HepG2 (cell line): Measurements from ENCODE around the gene RNF126. TPM values are rescaled to one million over a fixed set of nuclear protein-coding genes. Genes with fewer than 3 reads are reported as not detected.
A peak's percentile ranks its signal among the peaks of the same experiment; 100 is the strongest.

Source experiments
- ATAC-seq: fragments of 200-7000 bp; cut with Tn5 transposase; 3 replicates; pipeline ENCODE4 v1.9.1; 2020; ENCODE audit warnings: mild to moderate bottlenecking, moderate library complexity
- BruUV-seq: library from RNA; stranded (reverse); fragments of 400-500 nt; replicated peaks from 2 replicates; lab custom pipeline; 2021; lab: Mats Ljungman, UMichigan
- CTCF ChIA-PET: fragments of 300-600 bp; formaldehyde crosslinking; extraction: SDS; loops from one replicate; lab custom pipeline; 2021; ENCODE audit warnings: low total read pairs, inconsistent platforms, low intra/inter-chr PET ratio; lab: Yijun Ruan, JAX
- POLR2A ChIA-PET: fragments of 350-600 bp; sonication (Branson Sonifier 250); formaldehyde crosslinking; loops from one replicate; lab custom pipeline; 2020; ENCODE audit warnings: antibody characterized with exemption, inconsistent platforms; lab: Yijun Ruan, JAX
- DNase-seq: peaks from one replicate; pipeline ENCODE4 v3.0.0-alpha.2; 2015; ENCODE audit warnings: low spot score
- FAIRE-seq: peaks from 3 replicates; lab custom pipeline; 2011; peaks lifted over from hg19 to GRCh38; lab: Jason Lieb, UNC
- H2AFZ ChIP-seq: one replicate; pipeline ENCODE4 v1.6.1; 2011; ENCODE audit warnings: low read length, inconsistent platforms
- H3K27ac ChIP-seq: fragments of 300-600 bp; 3 replicates; pipeline ENCODE4 v1.8.0; 2011; ENCODE audit warnings: mixed run types, mild to moderate bottlenecking, mixed read lengths, low read length, inconsistent platforms; ENCODE audit not compliant: insufficient read depth; ENCODE audit errors: extremely low read length
- H3K27me3 ChIP-seq, 2 experiments: fragments of 200-600 bp in 1 of 2; 2 replicates in 1 of 2; 3 replicates in 1 of 2; pipeline versions ENCODE4 v1.6.0 to v1.8.0; 2011; ENCODE audit warnings: low read length in 2 of 2, mild to moderate bottlenecking in 2 of 2, moderate library complexity in 2 of 2, inconsistent platforms in 1 of 2; ENCODE audit not compliant: insufficient read depth in 2 of 2, control insufficient read depth in 1 of 2
- H3K36me3 ChIP-seq, 2 experiments: fragments of 200-600 bp in 1 of 2; replicated peaks in 1 of 2; 2 replicates in 1 of 2; 3 replicates in 1 of 2; pipeline versions ENCODE4 v1.5.1 to v1.8.0; 2011; ENCODE audit warnings: low read length in 2 of 2, inconsistent platforms in 1 of 2; ENCODE audit not compliant: insufficient read depth in 2 of 2, control insufficient read depth in 1 of 2
- H3K4me1 ChIP-seq: 2 replicates; pipeline ENCODE4 v1.5.1; 2012; ENCODE audit warnings: low read length, inconsistent platforms; ENCODE audit not compliant: insufficient read depth
- H3K4me2 ChIP-seq: 2 replicates; pipeline ENCODE4 v1.6.0; 2011; ENCODE audit warnings: low read depth, low read length, inconsistent platforms
- H3K4me3 ChIP-seq, 3 experiments: fragments of 200-600 bp in 1 of 3; sonication (generic), shearing (Covaris generic) in 1 of 3; replicated peaks in 1 of 3; 2 replicates each; pipeline ENCODE4 v1.5.1; 2011 to 2016; ENCODE audit warnings: low read length in 3 of 3, inconsistent platforms in 2 of 3, low read depth in 2 of 3, mild to moderate bottlenecking in 2 of 3, control low read depth in 1 of 3, mixed read lengths in 1 of 3; ENCODE audit not compliant: insufficient read depth in 1 of 3
- H3K79me2 ChIP-seq: one replicate; pipeline ENCODE4 v1.6.1; 2011; ENCODE audit warnings: low read length, inconsistent platforms; ENCODE audit not compliant: insufficient read depth
- H3K9ac ChIP-seq: 2 replicates; pipeline ENCODE4 v1.6.0; 2011; ENCODE audit warnings: mild to moderate bottlenecking, low read depth, low read length, inconsistent platforms; ENCODE audit not compliant: insufficient read depth
- H3K9me3 ChIP-seq: 2 replicates; pipeline ENCODE4 v1.5.1; 2012; ENCODE audit warnings: mild to moderate bottlenecking, low read length
- H4K20me1 ChIP-seq: 2 replicates; pipeline ENCODE4 v1.6.0; 2011; ENCODE audit warnings: inconsistent platforms, mild to moderate bottlenecking, low read length, moderate library complexity; ENCODE audit not compliant: insufficient read depth
- CBFB ChIP-seq: sonication (generic); formaldehyde crosslinking; IDR thresholded peaks from 2 replicates; pipeline ENCODE4 v1.4.0; 2020; ENCODE audit warnings: missing genetic modification reagents
- CENPT ChIP-seq: sonication (generic); formaldehyde crosslinking; IDR thresholded peaks from 2 replicates; pipeline ENCODE4 v1.8.0; 2022; ENCODE audit warnings: low read depth, mild to moderate bottlenecking, moderate library complexity, missing genetic modification reagents
- DNMT3B ChIP-seq: conservative IDR thresholded peaks from 2 replicates; pipeline ENCODE4 v1.6.1; 2016; ENCODE audit warnings: missing biosample characterization, control low read depth
- FIP1L1 ChIP-seq: fragments of 200-400 bp; formaldehyde crosslinking; IDR thresholded peaks from 2 replicates; pipeline ENCODE4 v1.6.1; 2018; ENCODE audit warnings: low read depth, mild to moderate bottlenecking, low read length, moderate library complexity, borderline replicate concordance; ENCODE audit not compliant: insufficient read depth
- FOXJ3 ChIP-seq: sonication (generic); formaldehyde crosslinking; IDR thresholded peaks from 2 replicates; pipeline ENCODE4 v1.4.0; 2020; ENCODE audit warnings: missing genetic modification reagents, mild to moderate bottlenecking, borderline replicate concordance
- JUN ChIP-seq: sonication (generic); formaldehyde crosslinking; IDR thresholded peaks from 2 replicates; pipeline ENCODE4 v1.4.0; 2020; ENCODE audit warnings: mild to moderate bottlenecking, missing genetic modification reagents
- MATR3 ChIP-seq: sonication (generic); formaldehyde crosslinking; IDR thresholded peaks from 2 replicates; pipeline ENCODE4 v1.4.0; 2020; ENCODE audit warnings: missing genetic modification reagents
- NCOA1 ChIP-seq: sonication (generic); formaldehyde crosslinking; IDR thresholded peaks from 2 replicates; pipeline ENCODE4 v1.9.0; 2021; ENCODE audit warnings: missing genetic modification reagents
- SOX5 ChIP-seq: IDR thresholded peaks from 2 replicates; pipeline ENCODE4 v1.6.1; 2016; ENCODE audit warnings: borderline replicate concordance
- YEATS2 ChIP-seq: sonication (generic); formaldehyde crosslinking; IDR thresholded peaks from 2 replicates; pipeline ENCODE4 v1.4.0; 2020; ENCODE audit warnings: missing genetic modification reagents, borderline replicate concordance
- ZC3H13 ChIP-seq: sonication (generic); formaldehyde crosslinking; IDR thresholded peaks from 2 replicates; pipeline ENCODE4 v1.8.1; 2023; ENCODE audit warnings: mild to moderate bottlenecking, missing genetic modification reagents, moderate library complexity
- ZMYM4 ChIP-seq: sonication (generic); formaldehyde crosslinking; IDR thresholded peaks from 2 replicates; pipeline ENCODE4 v1.8.1; 2023; ENCODE audit warnings: mild to moderate bottlenecking, missing genetic modification reagents
- ZNF44 ChIP-seq: sonication (generic); formaldehyde crosslinking; IDR thresholded peaks from 2 replicates; pipeline ENCODE4 v1.5.1; 2020; ENCODE audit warnings: mild to moderate bottlenecking, missing genetic modification reagents
- ZSCAN29 ChIP-seq: sonication (generic); formaldehyde crosslinking; conservative IDR thresholded peaks from 2 replicates; pipeline ENCODE4 v1.4.0; 2020; ENCODE audit warnings: mild to moderate bottlenecking, missing genetic modification reagents
- WGBS: methylation state at CpG from one replicate; pipeline ENCODE4 v1.1.6; 2017; ENCODE audit warnings: low lambda C conversion rate; 5-methylcytosine and 5-hydroxymethylcytosine counted together
- in situ Hi-C: cut with HindIII; loops from 2 replicates; pipeline ENCODE4 v1.10.0; 2017; ENCODE audit warnings: low pct_unique_long_range_greater_than_20kb; ENCODE audit not compliant: extremely low pct_ligation_motif_present
- intact Hi-C: fragments of 100-400 bp; cut with micrococcal nuclease; formaldehyde crosslinking; loops from one replicate; pipeline ENCODE4 v1.10.0; 2022; ENCODE audit not compliant: unreplicated experiment
- polyA plus RNA-seq, 8 experiments: library from polyadenylated mRNA; depleted of rRNA in 3 of 8; stranded (reverse) in 7 of 8; unstranded in 1 of 8; fragments of >200 nt; fragmentation: Illumina TruSeq in 4 of 8; extraction: Trizol in 4 of 8; gene quantifications; 2 replicates each; pipeline versions ENCODE4 v1.2.1 to v1.2.3, GENCODE V29; 2011 to 2016; ENCODE audit warnings: low read depth in 4 of 8, missing spikeins in 1 of 8, mixed read lengths in 1 of 8; ENCODE audit not compliant: insufficient read depth in 1 of 8
- total RNA-seq, 5 experiments: library from RNA; depleted of rRNA; stranded (reverse); fragments of >200 nt; fragmentation: Illumina TruSeq; extraction: Trizol; gene quantifications; 2 replicates each; pipeline ENCODE4 v1.2.3, GENCODE V29; 2016; ENCODE audit warnings: low read depth in 1 of 5
- TF ChIP-seq, protein P1 (sequence below): sonication (generic); formaldehyde crosslinking; IDR thresholded peaks from 2 replicates; pipeline ENCODE4 v1.5.0; 2020; ENCODE audit warnings: missing genetic modification reagents, mild to moderate bottlenecking, borderline replicate concordance
- TF ChIP-seq, protein P2 (sequence below): sonication (generic); formaldehyde crosslinking; IDR thresholded peaks from 2 replicates; pipeline ENCODE4 v1.5.0; 2020; ENCODE audit warnings: mild to moderate bottlenecking, missing genetic modification reagents, borderline replicate concordance

RNF126 gene
- total and polyA plus RNA-seq, 2 of the 13 experiments (the other 11 are each of a cell fraction or from before 2014, with no cell fraction given), result 23.2 to 34.0 TPM

GRCh38 chr19:660793-661426, 2.1 kb downstream of the RNF126 start:
- Histone ChIP-seq H3K79me2 (peaks cover 70% of the 10 kb centered on the region), H3K4me3 (peak overlapping the region; percentile 76 to 99 (median 96)), H3K9me3 (no peaks in the 10 kb centered on the region), H4K20me1 (peaks cover 56% of the 10 kb centered on the region), H2AFZ (no peak overlapping the region), H3K36me3 (peaks cover 4 to 20% of the 10 kb centered on the region in 2 experiments; a peak in 4 of 5 replicates), H3K9ac (peak overlapping the region; percentile 91), H3K4me2 (peak overlapping the region; percentile 83), H3K4me1 (peaks cover 59% of the 10 kb centered on the region), H3K27me3 (no peaks in the 10 kb centered on the region; a peak in 1 of 5 replicates), H3K27ac (peak overlapping the region; percentile 96)
- 0% methylated on average over 9 of the region's 20 CpGs for WGBS
- no TSS peak for BruUV-seq
- DNase-seq (peak; percentile 95), FAIRE-seq (peak; percentile 94), ATAC-seq (peak; percentile 80)
- ChIA-PET POLR2A (interaction anchor here (0.8 to 2.8 kb wide), 15 partner anchors 10 to 130 kb away, joined by 3 to 21 read pairs (median 4); partner anchors contain the start of genes BSG, FSTL3 and POLRMT), CTCF (no interaction called here)
- in situ Hi-C loops, result no loop called here
- intact Hi-C loops, result loop anchor here (10.0 kb wide), 2 partner anchors 76 to 264 kb away; partner anchors contain the start of genes ARID3A and HCN2
- TF ChIP-seq FOXJ3, result peak; percentile 83; the same call in 1 of the 2 replicates
- 0 out of 2 replicates have a peak, but pooled peaks have one; percentile 75 for TF ChIP-seq ZSCAN29 (CRISPR knock-in tag)
- TF ChIP-seq NCOA1 (CRISPR knock-in tag), result no peak
- no peak for TF ChIP-seq MATR3 (CRISPR knock-in tag)
- TF ChIP-seq ZC3H13 (CRISPR knock-in tag), result peak; percentile 89
- TF ChIP-seq ZNF44, result no peak
- TF ChIP-seq JUN, result no peak
- TF ChIP-seq DNMT3B (CRISPR knock-in tag), result no peak
- TF ChIP-seq ZMYM4 (CRISPR knock-in tag), result 0 out of 2 replicates have a peak, but pooled peaks have one; percentile 11
- no peak for TF ChIP-seq CENPT
- peak; percentile 78 for TF ChIP-seq SOX5 (CRISPR knock-in tag)
- TF ChIP-seq CBFB, result 0 out of 2 replicates have a peak, but pooled peaks have one; percentile 49
- TF ChIP-seq, protein P1, sequence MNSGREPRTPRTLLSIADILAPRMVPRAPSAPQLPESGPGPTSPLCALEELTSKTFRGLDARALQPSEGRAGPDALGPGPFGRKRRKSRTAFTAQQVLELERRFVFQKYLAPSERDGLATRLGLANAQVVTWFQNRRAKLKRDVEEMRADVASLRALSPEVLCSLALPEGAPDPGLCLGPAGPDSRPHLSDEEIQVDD, result no peak
- no peak for TF ChIP-seq FIP1L1
- peak; percentile 58; the same call in 1 of the 2 replicates for TF ChIP-seq YEATS2 (CRISPR knock-in tag)
- TF ChIP-seq, protein P2, sequence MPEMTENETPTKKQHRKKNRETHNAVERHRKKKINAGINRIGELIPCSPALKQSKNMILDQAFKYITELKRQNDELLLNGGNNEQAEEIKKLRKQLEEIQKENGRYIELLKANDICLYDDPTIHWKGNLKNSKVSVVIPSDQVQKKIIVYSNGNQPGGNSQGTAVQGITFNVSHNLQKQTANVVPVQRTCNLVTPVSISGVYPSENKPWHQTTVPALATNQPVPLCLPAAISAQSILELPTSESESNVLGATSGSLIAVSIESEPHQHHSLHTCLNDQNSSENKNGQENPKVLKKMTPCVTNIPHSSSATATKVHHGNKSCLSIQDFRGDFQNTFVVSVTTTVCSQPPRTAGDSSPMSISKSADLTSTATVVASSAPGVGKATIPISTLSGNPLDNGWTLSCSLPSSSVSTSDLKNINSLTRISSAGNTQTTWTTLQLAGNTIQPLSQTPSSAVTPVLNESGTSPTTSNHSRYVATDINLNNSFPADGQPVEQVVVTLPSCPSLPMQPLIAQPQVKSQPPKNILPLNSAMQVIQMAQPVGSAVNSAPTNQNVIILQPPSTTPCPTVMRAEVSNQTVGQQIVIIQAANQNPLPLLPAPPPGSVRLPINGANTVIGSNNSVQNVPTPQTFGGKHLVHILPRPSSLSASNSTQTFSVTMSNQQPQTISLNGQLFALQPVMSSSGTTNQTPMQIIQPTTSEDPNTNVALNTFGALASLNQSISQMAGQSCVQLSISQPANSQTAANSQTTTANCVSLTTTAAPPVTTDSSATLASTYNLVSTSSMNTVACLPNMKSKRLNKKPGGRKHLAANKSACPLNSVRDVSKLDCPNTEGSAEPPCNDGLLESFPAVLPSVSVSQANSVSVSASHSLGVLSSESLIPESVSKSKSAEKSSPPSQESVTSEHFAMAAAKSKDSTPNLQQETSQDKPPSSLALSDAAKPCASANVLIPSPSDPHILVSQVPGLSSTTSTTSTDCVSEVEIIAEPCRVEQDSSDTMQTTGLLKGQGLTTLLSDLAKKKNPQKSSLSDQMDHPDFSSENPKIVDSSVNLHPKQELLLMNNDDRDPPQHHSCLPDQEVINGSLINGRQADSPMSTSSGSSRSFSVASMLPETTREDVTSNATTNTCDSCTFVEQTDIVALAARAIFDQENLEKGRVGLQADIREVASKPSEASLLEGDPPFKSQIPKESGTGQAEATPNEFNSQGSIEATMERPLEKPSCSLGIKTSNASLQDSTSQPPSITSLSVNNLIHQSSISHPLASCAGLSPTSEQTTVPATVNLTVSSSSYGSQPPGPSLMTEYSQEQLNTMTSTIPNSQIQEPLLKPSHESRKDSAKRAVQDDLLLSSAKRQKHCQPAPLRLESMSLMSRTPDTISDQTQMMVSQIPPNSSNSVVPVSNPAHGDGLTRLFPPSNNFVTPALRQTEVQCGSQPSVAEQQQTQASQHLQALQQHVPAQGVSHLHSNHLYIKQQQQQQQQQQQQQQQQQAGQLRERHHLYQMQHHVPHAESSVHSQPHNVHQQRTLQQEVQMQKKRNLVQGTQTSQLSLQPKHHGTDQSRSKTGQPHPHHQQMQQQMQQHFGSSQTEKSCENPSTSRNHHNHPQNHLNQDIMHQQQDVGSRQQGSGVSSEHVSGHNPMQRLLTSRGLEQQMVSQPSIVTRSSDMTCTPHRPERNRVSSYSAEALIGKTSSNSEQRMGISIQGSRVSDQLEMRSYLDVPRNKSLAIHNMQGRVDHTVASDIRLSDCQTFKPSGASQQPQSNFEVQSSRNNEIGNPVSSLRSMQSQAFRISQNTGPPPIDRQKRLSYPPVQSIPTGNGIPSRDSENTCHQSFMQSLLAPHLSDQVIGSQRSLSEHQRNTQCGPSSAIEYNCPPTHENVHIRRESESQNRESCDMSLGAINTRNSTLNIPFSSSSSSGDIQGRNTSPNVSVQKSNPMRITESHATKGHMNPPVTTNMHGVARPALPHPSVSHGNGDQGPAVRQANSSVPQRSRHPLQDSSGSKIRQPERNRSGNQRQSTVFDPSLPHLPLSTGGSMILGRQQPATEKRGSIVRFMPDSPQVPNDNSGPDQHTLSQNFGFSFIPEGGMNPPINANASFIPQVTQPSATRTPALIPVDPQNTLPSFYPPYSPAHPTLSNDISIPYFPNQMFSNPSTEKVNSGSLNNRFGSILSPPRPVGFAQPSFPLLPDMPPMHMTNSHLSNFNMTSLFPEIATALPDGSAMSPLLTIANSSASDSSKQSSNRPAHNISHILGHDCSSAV (CRISPR knock-in tag), result no peak
